SH-SY5Y (cell line): Measurements from ENCODE around the gene BPIFB3.

Experiments
- GATA2 ChIP-seq: IDR thresholded peaks from 2 replicates; pipeline ENCODE4 v1.6.1; 2011; ENCODE audit warnings: mild to moderate bottlenecking, low read depth, low read length
- GATA3 ChIP-seq: IDR thresholded peaks from 2 replicates; pipeline ENCODE4 v1.6.1; 2011; ENCODE audit warnings: low read depth, mild to moderate bottlenecking, low read length, moderate library complexity

Gene BPIFB3

GRCh38 chr20:33032555-33032954 lies 21.1 kb upstream of the BPIFB3 start:
- no peak for TF ChIP-seq GATA2
- no peak for TF ChIP-seq GATA3

- TF ChIP-seq GATA3 = no peak
- no peak for TF ChIP-seq GATA2
Observed at GRCh38 chr20:33033381-33033780, 20.3 kb upstream of the BPIFB3 start.

GRCh38 chr20:33034115-33034514 lies 19.6 kb upstream of the BPIFB3 start:
- TF ChIP-seq GATA2 (no peak), GATA3 (no peak)

DNA sequence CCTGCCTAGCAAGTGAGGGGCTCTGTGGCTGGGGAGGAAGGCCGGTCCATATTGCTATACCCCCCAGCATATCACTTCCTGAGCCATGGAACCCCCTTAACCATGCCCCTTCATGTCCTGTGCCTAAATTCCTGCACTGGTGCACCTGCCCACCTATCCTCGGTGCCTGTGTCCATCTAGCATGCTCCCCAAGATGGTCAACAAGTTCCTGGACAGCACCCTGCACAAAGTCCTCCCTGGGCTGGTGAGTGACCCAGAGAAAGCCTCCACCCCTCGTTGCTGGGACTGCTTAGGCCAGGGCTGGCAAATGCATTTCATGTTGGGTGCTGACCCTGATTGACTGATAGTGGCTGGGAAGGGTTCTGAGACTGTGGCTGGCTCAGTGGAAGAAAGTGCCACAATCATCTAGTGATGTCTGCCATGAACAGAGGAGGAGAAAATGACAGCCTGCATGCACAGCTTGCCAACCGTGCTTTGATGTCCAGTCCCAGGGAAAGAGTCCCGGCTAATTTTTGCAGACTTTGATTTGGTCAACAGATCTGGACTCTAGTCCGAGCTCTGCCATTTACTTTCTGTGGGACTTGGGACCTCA lies 18.7 kb upstream of the BPIFB3 start:
- TF ChIP-seq GATA2 (no peak), GATA3 (no peak)

- no peak for TF ChIP-seq GATA2
- TF ChIP-seq GATA3 = no peak
Observed at GRCh38 chr20:33037456-33037855, 16.2 kb upstream of the BPIFB3 start.

- TF ChIP-seq GATA3 (no peak), GATA2 (no peak)
Observed at GRCh38 chr20:33038243-33038642, 15.5 kb upstream of the BPIFB3 start.

DNA sequence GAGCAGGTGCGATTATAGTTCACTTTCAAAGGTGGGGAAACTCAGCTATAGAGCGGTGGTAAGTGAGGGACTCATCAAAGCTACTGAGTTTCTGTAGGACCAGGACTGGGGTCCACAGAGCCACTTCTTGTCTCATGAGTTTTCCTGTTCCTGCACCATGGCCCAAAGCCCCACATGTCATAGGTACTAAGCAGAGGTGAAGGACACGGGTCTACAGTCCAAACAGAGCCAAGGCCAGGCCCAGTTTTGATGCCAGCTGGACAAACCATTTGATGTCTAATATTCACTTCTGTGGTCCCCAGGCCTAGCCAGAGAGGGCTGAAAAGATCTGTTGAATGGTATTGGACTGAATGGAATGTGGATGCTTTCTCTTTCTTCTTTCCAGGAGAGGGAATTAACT lies 11.3 kb upstream of the BPIFB3 start:
- no peak for TF ChIP-seq GATA2

- no peak for TF ChIP-seq GATA3
- no peak for TF ChIP-seq GATA2
Observed at GRCh38 chr20:33042983-33043730, 10.5 kb upstream of the BPIFB3 start.

GRCh38 chr20:33043731-33044181 lies 9.9 kb upstream of the BPIFB3 start:
- TF ChIP-seq GATA2 = no peak
- TF ChIP-seq GATA3 = no peak

GRCh38 chr20:33046412-33046811 lies 7.3 kb upstream of the BPIFB3 start:
- TF ChIP-seq GATA3 = no peak
- TF ChIP-seq GATA2 = no peak

- TF ChIP-seq GATA2 (no peak), GATA3 (no peak)
Observed at GRCh38 chr20:33051333-33051732, 2.4 kb upstream of the BPIFB3 start.

DNA sequence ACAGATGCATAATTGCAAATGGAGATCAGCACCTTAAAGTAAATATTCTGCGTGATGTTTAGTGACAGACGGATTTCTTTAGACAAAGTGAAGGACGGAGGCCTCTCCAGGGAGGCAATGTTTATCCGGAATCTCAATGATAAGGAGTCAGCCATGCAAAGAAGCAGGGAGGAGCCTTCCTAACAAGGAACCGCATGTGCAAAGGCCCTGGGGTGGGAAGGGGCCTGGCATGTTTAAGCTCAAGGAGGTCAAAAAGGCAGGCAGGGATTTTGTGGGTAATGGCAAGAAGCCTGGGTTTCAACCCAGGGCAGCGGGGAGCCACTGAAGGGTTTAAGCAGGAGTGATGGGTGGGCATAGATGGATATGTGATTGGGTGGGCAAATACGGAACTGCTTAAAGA lies 678 bp downstream of the BPIFB3 start:
- TF ChIP-seq GATA2 (no peak), GATA3 (no peak)

- TF ChIP-seq GATA2 (no peak), GATA3 (no peak)
Observed at GRCh38 chr20:33054791-33055190, 1.1 kb downstream of the BPIFB3 start.

GRCh38 chr20:33059136-33059535 lies 5.4 kb downstream of the BPIFB3 start:
- no peak for TF ChIP-seq GATA2
- no peak for TF ChIP-seq GATA3

DNA sequence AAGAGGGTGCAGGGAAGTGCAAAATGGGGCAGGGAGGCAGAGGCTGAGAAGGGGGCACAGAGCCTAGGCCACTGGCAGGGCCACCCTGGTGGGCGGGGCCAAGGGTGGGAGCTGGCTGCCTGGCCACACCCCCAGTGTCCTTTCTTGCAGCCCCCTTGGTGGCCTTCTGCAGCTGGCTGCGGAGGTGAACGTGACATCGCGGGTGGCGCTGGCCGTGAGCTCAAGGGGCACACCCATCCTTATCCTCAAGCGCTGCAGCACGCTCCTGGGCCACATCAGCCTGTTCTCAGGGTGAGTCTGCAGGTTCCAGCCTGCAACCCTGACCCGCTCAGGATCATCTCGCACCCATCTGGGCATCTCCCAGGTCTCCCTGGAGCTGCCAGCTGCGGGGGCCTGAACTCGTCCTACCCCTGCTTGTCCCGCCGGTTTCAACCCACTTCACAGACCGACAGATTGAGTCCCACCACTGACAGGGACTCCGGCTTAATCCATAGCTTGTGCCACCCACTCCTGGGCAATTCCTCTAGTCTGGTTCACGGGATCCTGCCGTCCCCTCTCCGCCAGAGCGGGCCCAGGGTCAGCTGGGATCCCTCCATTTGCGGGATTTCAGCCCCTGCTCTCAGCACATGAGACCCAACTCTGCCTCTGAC lies 6.2 kb downstream of the BPIFB3 start:
- TF ChIP-seq GATA2 (no peak), GATA3 (no peak)

GRCh38 chr20:33061658-33062028 lies 7.9 kb downstream of the BPIFB3 start:
- TF ChIP-seq GATA2 (no peak), GATA3 (no peak)
